ENCODE results near the gene ZNF710.

Gene ZNF710

DNA sequence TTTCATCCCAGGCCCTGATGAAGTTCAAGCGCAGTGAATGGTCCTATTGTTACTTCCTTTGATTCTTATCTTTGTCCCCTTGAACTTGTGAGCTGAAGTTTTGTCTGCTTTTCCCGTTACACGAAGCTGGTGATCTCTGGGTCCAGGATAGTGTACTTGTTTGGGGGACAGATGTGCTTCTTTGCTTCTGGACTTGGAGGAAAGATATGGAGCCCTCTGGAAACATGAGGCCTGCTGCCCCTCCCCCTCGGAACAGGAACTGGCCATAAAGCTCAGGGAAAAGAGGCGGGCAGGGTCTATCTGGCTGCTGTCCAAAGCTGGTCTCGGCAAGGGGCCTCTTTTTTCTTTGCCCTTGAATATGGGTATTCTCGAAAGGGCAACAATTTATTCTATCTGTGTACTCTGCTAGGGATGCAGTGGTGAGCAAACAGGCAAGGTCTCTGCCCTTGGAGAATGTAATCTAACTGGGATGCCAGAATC lies 53.5 kb downstream of the ZNF710 start:
- no peak for TF ChIP-seq FOXM1 (IDR thresholded peaks at IDR 0.05; ENCODE audit: borderline replicate concordance, low read depth)
- TF ChIP-seq CEBPB (IDR thresholded peaks at IDR 0.05) = no peak
- TF ChIP-seq, protein P1, sequence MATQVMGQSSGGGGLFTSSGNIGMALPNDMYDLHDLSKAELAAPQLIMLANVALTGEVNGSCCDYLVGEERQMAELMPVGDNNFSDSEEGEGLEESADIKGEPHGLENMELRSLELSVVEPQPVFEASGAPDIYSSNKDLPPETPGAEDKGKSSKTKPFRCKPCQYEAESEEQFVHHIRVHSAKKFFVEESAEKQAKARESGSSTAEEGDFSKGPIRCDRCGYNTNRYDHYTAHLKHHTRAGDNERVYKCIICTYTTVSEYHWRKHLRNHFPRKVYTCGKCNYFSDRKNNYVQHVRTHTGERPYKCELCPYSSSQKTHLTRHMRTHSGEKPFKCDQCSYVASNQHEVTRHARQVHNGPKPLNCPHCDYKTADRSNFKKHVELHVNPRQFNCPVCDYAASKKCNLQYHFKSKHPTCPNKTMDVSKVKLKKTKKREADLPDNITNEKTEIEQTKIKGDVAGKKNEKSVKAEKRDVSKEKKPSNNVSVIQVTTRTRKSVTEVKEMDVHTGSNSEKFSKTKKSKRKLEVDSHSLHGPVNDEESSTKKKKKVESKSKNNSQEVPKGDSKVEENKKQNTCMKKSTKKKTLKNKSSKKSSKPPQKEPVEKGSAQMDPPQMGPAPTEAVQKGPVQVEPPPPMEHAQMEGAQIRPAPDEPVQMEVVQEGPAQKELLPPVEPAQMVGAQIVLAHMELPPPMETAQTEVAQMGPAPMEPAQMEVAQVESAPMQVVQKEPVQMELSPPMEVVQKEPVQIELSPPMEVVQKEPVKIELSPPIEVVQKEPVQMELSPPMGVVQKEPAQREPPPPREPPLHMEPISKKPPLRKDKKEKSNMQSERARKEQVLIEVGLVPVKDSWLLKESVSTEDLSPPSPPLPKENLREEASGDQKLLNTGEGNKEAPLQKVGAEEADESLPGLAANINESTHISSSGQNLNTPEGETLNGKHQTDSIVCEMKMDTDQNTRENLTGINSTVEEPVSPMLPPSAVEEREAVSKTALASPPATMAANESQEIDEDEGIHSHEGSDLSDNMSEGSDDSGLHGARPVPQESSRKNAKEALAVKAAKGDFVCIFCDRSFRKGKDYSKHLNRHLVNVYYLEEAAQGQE (IDR thresholded peaks at IDR 0.05; ENCODE audit: low read depth) = no peak
- TF ChIP-seq TAF1 (IDR thresholded peaks at IDR 0.05; ENCODE audit: low read depth) = no peak
- no peak for TF ChIP-seq RAD21 (IDR thresholded peaks at IDR 0.05; ENCODE audit: low read depth)
- TF ChIP-seq TEAD4 (IDR thresholded peaks at IDR 0.05) = no peak
- TF ChIP-seq, protein P2, sequence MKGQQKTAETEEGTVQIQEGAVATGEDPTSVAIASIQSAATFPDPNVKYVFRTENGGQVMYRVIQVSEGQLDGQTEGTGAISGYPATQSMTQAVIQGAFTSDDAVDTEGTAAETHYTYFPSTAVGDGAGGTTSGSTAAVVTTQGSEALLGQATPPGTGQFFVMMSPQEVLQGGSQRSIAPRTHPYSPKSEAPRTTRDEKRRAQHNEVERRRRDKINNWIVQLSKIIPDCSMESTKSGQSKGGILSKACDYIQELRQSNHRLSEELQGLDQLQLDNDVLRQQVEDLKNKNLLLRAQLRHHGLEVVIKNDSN (IDR thresholded peaks at IDR 0.05) = no peak
- no peak for TF ChIP-seq YY1 (IDR thresholded peaks at IDR 0.05; ENCODE audit: low read depth)
- TF ChIP-seq EGR1 (IDR thresholded peaks at IDR 0.05) = no peak
- TF ChIP-seq CREB1 (IDR thresholded peaks at IDR 0.05; ENCODE audit: low read depth) = no peak
- TF ChIP-seq NFIC (IDR thresholded peaks at IDR 0.05) = no peak
- no peak for TF ChIP-seq ZBTB7A (IDR thresholded peaks at IDR 0.05; ENCODE audit: low read depth)
- TF ChIP-seq EP300 (IDR thresholded peaks at IDR 0.05; ENCODE audit: borderline replicate concordance) = no peak
- TF ChIP-seq TCF12 (IDR thresholded peaks at IDR 0.05; ENCODE audit: low read depth) = no peak

DNA sequence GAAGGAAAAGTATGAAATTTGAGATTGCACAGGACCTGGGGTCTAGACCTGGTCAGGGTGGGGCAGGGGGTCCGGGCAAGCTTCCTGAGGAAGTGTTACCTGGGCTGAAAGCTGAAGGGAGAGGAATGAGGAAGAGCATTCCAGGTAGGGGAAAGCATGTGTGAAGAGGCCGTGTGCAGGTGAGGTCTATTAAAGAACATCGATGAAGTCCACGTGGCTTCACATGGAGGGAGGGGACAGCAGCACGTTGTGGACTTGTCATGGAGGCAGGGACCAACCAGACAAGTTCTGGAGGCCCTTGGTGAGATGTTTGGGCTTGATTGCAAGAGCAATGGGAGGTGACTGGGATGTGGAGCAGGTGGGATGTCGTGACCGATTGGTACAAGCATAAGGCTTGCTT lies 54.1 kb downstream of the ZNF710 start:
- TF ChIP-seq, protein P3, sequence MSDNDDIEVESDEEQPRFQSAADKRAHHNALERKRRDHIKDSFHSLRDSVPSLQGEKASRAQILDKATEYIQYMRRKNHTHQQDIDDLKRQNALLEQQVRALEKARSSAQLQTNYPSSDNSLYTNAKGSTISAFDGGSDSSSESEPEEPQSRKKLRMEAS (IDR thresholded peaks at IDR 0.05) = no peak
- TF ChIP-seq NFIC (IDR thresholded peaks at IDR 0.05) (no peak), EP300 (IDR thresholded peaks at IDR 0.05; ENCODE audit: borderline replicate concordance) (no peak), FOXM1 (IDR thresholded peaks at IDR 0.05; ENCODE audit: borderline replicate concordance, low read depth) (no peak), RAD21 (IDR thresholded peaks at IDR 0.05; ENCODE audit: low read depth) (no peak), ZBTB7A (IDR thresholded peaks at IDR 0.05; ENCODE audit: low read depth) (no peak), CREB1 (IDR thresholded peaks at IDR 0.05; ENCODE audit: low read depth) (no peak), CEBPB (IDR thresholded peaks at IDR 0.05) (no peak), TCF12 (IDR thresholded peaks at IDR 0.05; ENCODE audit: low read depth) (no peak), TEAD4 (IDR thresholded peaks at IDR 0.05) (no peak), TAF1 (IDR thresholded peaks at IDR 0.05; ENCODE audit: low read depth) (no peak), YY1 (IDR thresholded peaks at IDR 0.05; ENCODE audit: low read depth) (no peak), EGR1 (IDR thresholded peaks at IDR 0.05) (no peak)
- TF ChIP-seq, protein P1 (IDR thresholded peaks at IDR 0.05; ENCODE audit: low read depth) = no peak
- TF ChIP-seq, protein P2 (IDR thresholded peaks at IDR 0.05) = no peak

DNA sequence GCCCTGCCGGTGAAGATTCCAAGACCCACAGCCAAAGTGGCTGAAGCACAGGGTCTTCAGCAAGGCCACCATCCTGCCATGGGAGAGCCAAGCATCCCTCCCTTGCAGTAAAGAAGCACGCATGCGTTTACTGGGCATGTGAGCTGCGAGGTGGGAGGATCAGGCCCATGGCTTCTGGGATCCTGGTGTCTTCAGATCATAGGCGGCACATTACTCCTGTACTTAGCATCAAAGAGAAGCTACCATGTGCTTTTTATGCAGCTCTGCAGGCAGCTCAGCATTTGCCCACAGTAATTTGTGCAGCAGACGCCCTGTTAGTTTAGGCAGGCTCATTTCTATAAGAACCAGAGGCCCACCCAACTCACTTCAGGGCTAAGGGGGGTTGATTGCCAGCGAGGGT lies 55.4 kb downstream of the ZNF710 start:
- TF ChIP-seq FOXM1 (IDR thresholded peaks at IDR 0.05; ENCODE audit: borderline replicate concordance, low read depth) (no peak), RAD21 (IDR thresholded peaks at IDR 0.05; ENCODE audit: low read depth) (no peak), EGR1 (IDR thresholded peaks at IDR 0.05) (no peak), CEBPB (IDR thresholded peaks at IDR 0.05) (no peak)
- TF ChIP-seq, protein P2 (IDR thresholded peaks at IDR 0.05) = no peak

DNA sequence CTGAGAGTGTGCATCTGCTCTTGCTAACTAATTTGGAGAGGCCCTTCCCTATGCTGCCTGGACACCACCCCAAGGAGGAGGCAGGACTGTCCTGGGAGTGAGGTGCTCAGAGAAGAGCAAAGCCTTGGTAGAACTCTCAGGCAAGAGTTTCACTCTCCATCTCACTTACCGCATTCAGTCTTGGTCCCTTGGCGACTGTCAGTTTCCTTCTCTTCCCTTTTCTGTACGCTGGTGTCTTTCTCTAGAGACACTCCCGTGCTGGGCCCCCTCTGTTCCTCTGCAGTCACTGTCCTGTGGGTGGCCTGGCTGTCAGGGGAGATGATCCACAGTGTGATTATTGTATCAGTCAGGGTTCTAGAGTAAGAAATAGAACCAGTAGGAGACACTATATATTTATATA lies 57.2 kb downstream of the ZNF710 start:
- TF ChIP-seq EP300 (IDR thresholded peaks at IDR 0.05; ENCODE audit: borderline replicate concordance) (no peak), CREB1 (IDR thresholded peaks at IDR 0.05; ENCODE audit: low read depth) (no peak), YY1 (IDR thresholded peaks at IDR 0.05; ENCODE audit: low read depth) (no peak), ZBTB7A (IDR thresholded peaks at IDR 0.05; ENCODE audit: low read depth) (no peak), TAF1 (IDR thresholded peaks at IDR 0.05; ENCODE audit: low read depth) (no peak), RAD21 (IDR thresholded peaks at IDR 0.05; ENCODE audit: low read depth) (no peak), TEAD4 (IDR thresholded peaks at IDR 0.05) (no peak), EGR1 (IDR thresholded peaks at IDR 0.05) (no peak), TCF12 (IDR thresholded peaks at IDR 0.05; ENCODE audit: low read depth) (no peak), FOXM1 (IDR thresholded peaks at IDR 0.05; ENCODE audit: borderline replicate concordance, low read depth) (no peak), CEBPB (IDR thresholded peaks at IDR 0.05) (no peak), NFIC (IDR thresholded peaks at IDR 0.05) (no peak)
- TF ChIP-seq, protein P1 (IDR thresholded peaks at IDR 0.05; ENCODE audit: low read depth) = no peak
- TF ChIP-seq, protein P2 (IDR thresholded peaks at IDR 0.05) = no peak
- TF ChIP-seq, protein P3 (IDR thresholded peaks at IDR 0.05) = no peak
